Measurements from ENCODE around the gene LHX3. TPM values are rescaled to one million over a fixed set of nuclear protein-coding genes. Genes with fewer than 3 reads are reported as not detected.

Gene LHX3
- total RNA-seq, 1 donor from 2014 or later = not detected

DNA sequence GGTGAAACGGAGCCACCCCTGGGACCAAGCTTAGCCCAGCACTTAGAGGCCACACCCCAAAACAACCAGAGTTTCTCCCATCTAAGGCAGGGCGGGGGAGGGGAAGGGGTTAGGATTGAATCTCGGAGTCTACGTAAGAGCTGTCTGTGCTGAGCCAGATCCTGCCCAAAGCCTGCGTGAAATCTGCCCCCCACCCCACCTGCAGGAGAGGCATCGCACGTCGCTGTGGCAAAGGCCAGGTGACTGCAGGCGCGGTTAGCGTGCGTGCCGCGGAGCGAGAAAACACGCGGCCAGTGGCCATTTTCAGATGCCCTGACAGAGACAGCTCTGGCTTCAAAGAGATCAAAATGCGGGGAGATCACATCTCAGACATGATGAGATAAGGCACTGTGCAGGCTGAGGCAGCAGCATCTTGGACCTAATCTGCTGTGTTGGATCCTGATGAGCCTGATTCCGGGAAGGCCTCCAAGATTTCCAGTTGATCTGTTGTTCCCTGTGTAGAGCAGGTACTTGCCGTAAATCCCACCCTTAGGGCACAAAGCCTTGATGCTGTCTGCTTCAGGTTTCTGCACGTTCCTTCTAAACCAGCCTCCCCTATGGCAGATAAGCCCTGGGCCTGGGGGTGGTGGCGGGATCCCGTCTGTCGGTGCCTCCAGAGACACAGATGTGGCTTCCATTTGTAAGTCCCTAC, 43.2 kb upstream of the LHX3 start:
- Mint-ChIP-seq H3K36me3 (ENCODE audit: low read depth, unreplicated experiment) (no peaks in the 10 kb centered on the region), H3K27ac (ENCODE audit: unreplicated experiment) (no peak overlapping the region), H3K4me3 (ENCODE audit: unreplicated experiment) (no peak overlapping the region), H3K9me3 (ENCODE audit: unreplicated experiment) (no peaks in the 10 kb centered on the region), H3K27me3 (ENCODE audit: unreplicated experiment) (peaks cover 11% of the 10 kb centered on the region), H3K4me1 (ENCODE audit: unreplicated experiment) (peaks cover 21% of the 10 kb centered on the region)
- DNase-seq (ENCODE audit: low spot score) = no peak
- TF ChIP-seq, protein P1, sequence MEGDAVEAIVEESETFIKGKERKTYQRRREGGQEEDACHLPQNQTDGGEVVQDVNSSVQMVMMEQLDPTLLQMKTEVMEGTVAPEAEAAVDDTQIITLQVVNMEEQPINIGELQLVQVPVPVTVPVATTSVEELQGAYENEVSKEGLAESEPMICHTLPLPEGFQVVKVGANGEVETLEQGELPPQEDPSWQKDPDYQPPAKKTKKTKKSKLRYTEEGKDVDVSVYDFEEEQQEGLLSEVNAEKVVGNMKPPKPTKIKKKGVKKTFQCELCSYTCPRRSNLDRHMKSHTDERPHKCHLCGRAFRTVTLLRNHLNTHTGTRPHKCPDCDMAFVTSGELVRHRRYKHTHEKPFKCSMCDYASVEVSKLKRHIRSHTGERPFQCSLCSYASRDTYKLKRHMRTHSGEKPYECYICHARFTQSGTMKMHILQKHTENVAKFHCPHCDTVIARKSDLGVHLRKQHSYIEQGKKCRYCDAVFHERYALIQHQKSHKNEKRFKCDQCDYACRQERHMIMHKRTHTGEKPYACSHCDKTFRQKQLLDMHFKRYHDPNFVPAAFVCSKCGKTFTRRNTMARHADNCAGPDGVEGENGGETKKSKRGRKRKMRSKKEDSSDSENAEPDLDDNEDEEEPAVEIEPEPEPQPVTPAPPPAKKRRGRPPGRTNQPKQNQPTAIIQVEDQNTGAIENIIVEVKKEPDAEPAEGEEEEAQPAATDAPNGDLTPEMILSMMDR (IDR thresholded peaks at IDR 0.05; ENCODE audit: unreplicated experiment) = no peak

- Mint-ChIP-seq H3K4me3 (ENCODE audit: unreplicated experiment) (no peak overlapping the region), H3K4me1 (ENCODE audit: unreplicated experiment) (peaks cover 21% of the 10 kb centered on the region), H3K36me3 (ENCODE audit: low read depth, unreplicated experiment) (no peaks in the 10 kb centered on the region), H3K9me3 (ENCODE audit: unreplicated experiment) (no peaks in the 10 kb centered on the region), H3K27me3 (ENCODE audit: unreplicated experiment) (peaks cover 11% of the 10 kb centered on the region), H3K27ac (ENCODE audit: unreplicated experiment) (no peak overlapping the region)
- TF ChIP-seq, protein P1 (IDR thresholded peaks at IDR 0.05; ENCODE audit: unreplicated experiment) = no peak
- DNase-seq (ENCODE audit: low spot score) = no peak
Measured at GRCh38 chr9:136247551-136247916, 42.6 kb upstream of the LHX3 start.

DNA sequence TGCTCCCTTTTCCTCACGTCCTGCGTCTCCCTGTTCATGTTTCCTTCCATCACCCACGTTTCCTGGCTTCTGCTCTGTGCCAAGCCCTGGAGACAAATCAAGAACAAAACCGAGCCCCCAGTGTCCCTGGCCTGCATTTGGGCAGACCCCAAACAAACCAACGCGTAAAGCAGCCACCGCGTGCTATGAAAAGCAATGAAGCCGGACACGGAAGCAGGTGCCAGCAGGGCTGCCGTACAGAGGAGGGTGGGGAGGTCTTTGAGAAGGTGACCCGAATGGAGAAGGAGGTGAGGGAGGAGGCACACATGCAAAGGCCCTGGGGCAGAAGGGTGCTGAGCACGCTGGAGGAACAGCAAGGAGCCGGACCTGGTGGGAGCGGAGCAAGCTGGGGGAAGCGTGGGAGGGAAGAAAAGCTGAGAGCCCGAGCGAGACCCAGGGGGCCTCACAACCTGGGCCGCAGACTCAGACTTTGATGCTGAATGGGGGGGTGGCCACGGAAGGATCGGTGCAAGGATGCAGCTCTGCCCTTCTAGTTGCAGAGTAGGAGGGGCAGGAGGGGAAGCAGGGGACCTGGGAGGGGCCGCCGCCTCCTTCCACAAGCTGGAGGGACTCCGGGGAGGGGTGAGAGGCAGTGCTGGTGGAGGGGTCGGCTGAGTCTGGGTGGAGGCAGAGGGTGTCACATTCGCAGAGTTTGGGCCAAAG, 42.1 kb upstream of the LHX3 start:
- Mint-ChIP-seq H3K36me3 (ENCODE audit: low read depth, unreplicated experiment) (no peaks in the 10 kb centered on the region), H3K27me3 (ENCODE audit: unreplicated experiment) (peaks cover 11% of the 10 kb centered on the region), H3K4me3 (ENCODE audit: unreplicated experiment) (no peak overlapping the region), H3K27ac (ENCODE audit: unreplicated experiment) (no peak overlapping the region), H3K4me1 (ENCODE audit: unreplicated experiment) (peaks cover 21% of the 10 kb centered on the region), H3K9me3 (ENCODE audit: unreplicated experiment) (no peaks in the 10 kb centered on the region)
- no peak for DNase-seq (ENCODE audit: low spot score)
- TF ChIP-seq, protein P1 (IDR thresholded peaks at IDR 0.05; ENCODE audit: unreplicated experiment) = no peak

DNA sequence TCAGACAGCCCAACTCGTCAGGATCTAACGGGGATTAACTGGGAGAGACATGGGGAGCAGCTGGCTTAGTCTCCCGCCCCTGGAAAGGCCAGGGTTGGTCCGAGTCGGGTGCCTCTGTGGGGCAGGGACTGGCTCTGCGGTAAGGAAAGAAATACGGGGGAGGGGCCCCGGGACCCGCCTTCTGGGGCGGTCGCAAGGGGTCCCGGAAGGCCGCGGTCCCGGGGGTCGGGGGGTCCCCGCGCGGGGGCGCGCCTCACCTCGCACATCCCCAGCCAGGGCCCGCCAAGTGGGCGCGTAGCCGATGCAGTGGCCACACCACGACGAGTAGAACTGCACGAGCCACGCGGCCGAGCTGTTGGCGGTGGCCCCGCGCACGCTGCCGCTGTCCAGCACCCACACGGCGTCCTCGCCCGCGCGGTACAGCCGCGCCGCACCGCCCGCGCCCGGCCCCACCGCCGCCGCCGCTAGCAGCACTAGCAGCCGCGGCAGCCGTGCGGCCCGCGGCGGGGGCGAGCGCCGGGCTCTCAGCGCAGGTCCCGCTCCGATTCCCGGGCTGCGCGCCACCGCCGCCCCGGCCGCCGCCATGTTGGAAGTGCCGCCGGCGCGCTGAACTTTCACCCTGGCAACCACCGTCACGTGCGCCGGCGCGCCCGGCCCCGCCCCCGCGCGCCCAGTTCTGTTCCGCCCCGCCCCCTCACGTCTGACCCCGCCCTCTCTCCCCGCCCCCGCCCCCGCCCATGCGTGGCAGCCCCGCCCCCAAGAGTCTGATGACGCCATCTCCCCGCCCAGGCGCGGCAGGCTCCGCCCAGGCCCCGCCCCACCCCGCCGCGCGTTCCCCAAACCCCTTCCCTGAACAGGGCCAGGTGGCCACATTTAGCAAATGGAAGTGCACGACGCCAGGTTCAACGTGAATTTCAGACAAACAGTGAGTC, 40.6 kb upstream of the LHX3 start, which contains the start of gene QSOX2:
Gene QSOX2 (minus strand): TSS at position 594 of the 932 bp plus-strand sequence. CDS start 9 bp downstream, at position 585.
- TF ChIP-seq, protein P1 (IDR thresholded peaks at IDR 0.05; ENCODE audit: unreplicated experiment) = no peak
- Mint-ChIP-seq H3K27ac (ENCODE audit: unreplicated experiment) (peak within 1 kb of the TSS; percentile 65), H3K4me1 (ENCODE audit: unreplicated experiment) (peaks cover 22% of the 10 kb centered on the region), H3K4me3 (ENCODE audit: unreplicated experiment) (peak within 1 kb of the TSS; percentile 93), H3K27me3 (ENCODE audit: unreplicated experiment) (peaks cover 12% of the 10 kb centered on the region), H3K36me3 (ENCODE audit: low read depth, unreplicated experiment) (no peaks in the 10 kb centered on the region), H3K9me3 (ENCODE audit: unreplicated experiment) (no peaks in the 10 kb centered on the region)
- DNase-seq (ENCODE audit: low spot score) = peak; percentile 85
